Kidney epithelial cell (primary cell): Measurements from ENCODE around the gene HES1. TPM values are rescaled to one million over a fixed set of nuclear protein-coding genes. Genes with fewer than 3 reads are reported as not detected.

Experiments used
- DNase-seq: peaks from one replicate; pipeline ENCODE4 v3.0.0-alpha.2; 2010; ENCODE audit warnings: low read depth
- H3K27me3 ChIP-seq: 2 replicates; pipeline ENCODE4 v1.6.0; 2011; ENCODE audit warnings: low read length; ENCODE audit not compliant: control insufficient read depth, insufficient read depth
- H3K36me3 ChIP-seq: 2 replicates; pipeline ENCODE4 v1.5.1; 2011; ENCODE audit warnings: low read length; ENCODE audit not compliant: control insufficient read depth, insufficient read depth
- H3K4me3 ChIP-seq: 2 replicates; pipeline ENCODE4 v1.5.1; 2011; ENCODE audit warnings: low read depth, mild to moderate bottlenecking, control low read depth, low read length
- total RNA-seq: library from RNA; depleted of rRNA; stranded (reverse); fragments of >200 nt; gene quantifications from 2 replicates; pipeline ENCODE4 v1.2.3, GENCODE V29; 2015
- TF ChIP-seq, protein P1 (sequence below): IDR thresholded peaks from 2 replicates; pipeline ENCODE4 v1.5.1; 2011; ENCODE audit warnings: mild to moderate bottlenecking, moderate library complexity, low read length, control low read depth, inconsistent platforms; ENCODE audit not compliant: insufficient read depth, poor library complexity, severe bottlenecking

Gene HES1
- total RNA-seq, 1 donor from 2014 or later: 50.7 TPM

DNA sequence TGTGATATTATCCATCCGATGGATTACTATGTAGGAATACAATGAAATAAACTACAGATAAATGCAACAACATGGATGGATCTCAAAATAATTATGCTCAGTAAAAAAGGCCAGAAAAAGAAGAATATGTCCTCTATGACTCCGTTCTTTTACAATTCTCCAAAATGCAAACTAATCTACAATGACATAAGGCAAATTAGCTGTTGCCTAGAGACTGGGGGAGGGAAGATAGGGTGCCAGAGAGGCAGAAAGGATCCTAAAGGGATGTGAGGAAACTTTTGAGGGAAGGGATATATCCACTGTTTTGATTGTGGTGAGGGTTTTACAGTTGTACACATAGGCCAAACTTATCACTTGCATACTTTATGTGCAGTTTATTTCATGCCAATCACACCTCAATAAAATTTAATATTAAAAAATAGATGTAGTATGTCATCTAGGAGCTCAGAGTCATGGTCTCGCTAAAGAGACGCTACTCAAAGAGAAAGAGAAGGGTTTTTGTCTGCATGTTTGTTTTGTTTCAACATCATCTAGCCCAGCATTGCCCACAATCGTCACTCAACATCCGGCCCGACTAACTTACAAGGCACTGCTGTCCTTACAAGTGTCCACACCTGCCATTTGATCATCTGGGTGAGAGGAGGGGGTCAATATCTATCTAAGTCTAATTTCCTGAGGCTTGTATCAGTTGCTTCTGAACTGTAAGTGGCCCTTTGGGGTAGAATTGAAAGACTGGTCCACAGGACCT lies 29.5 kb downstream of the HES1 start:
- Histone ChIP-seq H3K36me3 (no peaks in the 10 kb centered on the region), H3K4me3 (no peak overlapping the region), H3K27me3 (peaks cover 14% of the 10 kb centered on the region)
- no peak for DNase-seq
- TF ChIP-seq, protein P1, sequence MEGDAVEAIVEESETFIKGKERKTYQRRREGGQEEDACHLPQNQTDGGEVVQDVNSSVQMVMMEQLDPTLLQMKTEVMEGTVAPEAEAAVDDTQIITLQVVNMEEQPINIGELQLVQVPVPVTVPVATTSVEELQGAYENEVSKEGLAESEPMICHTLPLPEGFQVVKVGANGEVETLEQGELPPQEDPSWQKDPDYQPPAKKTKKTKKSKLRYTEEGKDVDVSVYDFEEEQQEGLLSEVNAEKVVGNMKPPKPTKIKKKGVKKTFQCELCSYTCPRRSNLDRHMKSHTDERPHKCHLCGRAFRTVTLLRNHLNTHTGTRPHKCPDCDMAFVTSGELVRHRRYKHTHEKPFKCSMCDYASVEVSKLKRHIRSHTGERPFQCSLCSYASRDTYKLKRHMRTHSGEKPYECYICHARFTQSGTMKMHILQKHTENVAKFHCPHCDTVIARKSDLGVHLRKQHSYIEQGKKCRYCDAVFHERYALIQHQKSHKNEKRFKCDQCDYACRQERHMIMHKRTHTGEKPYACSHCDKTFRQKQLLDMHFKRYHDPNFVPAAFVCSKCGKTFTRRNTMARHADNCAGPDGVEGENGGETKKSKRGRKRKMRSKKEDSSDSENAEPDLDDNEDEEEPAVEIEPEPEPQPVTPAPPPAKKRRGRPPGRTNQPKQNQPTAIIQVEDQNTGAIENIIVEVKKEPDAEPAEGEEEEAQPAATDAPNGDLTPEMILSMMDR: no peak

DNA sequence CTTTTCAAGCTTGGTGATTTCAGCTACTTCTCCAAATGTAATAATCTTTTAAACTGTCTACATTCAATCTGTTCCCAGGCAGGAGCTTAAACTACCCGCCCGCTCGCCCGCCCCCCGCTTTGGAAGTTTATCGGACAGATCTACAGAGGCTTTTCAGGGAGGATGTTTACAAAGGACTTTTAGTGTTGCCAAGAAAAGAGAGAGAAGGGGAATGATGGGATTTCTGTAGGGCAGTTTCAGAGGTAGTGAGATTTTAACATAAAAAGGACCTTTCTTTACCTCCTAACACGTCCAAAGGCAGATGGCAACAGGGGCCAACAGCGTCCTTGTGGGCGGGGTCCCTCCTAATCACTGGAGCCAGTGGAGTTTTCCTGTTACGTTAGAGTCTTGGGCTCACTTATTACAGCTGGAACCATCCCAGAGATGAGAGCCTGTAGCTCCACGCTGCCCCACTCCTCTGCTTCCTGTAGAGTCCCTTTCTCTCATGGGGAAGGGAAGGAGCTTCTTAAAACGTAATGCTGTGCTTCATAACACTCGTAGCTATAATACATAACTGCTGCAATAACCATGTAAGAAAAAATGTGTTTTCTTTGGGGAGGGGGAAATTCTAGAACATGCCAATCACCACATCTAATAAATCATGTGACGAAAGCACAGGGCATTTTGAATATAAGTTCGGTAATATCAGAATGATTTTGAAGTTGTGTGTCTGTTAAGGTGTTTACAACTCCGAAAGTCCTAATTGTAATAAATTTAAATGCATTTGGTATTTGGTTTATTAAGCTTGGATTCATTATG lies 30.9 kb downstream of the HES1 start:
- Histone ChIP-seq H3K36me3 (no peaks in the 10 kb centered on the region), H3K27me3 (peaks cover 7% of the 10 kb centered on the region), H3K4me3 (no peak overlapping the region)
- no peak for DNase-seq
- TF ChIP-seq, protein P1: no peak

DNA sequence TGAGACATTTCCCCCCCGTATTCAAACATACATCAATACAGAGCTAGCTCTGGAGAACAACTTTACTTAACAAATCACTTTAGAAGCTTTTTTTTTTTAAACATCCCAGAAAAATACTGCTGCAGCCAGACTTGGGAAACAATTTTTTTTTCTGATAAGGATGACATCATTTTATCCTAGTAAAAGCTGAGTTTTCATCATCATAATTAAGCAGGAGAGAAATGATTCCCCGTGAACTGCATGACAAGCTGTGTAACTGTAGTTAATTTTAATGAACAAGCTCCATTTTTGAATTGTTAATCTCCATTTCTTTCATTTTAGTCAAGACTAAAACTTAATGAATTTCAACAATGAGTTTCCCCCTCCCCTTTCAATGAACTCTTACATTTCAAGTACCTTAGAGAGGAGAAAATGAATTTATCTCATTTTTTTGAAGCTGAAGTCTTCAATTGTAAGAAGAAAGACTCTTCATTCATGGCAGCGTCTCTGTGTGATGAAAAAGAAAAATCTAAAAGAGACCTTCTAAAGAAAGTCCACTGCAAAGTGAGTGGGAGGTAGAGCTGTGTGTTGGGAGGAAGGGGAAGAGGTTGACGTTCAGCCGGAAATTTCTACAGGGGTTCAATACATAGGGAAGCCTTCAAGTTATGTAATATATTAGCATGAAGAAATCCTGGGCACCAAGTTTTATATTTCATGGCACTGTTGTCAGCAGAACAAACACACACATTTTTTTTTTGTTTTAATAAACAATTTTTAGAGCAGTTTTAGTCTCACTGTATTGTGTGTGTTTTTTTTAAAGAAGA lies 31.7 kb downstream of the HES1 start:
- Histone ChIP-seq H3K27me3 (peaks cover 3% of the 10 kb centered on the region), H3K4me3 (no peak overlapping the region), H3K36me3 (no peaks in the 10 kb centered on the region)
- TF ChIP-seq, protein P1: no peak
- no peak for DNase-seq

DNA sequence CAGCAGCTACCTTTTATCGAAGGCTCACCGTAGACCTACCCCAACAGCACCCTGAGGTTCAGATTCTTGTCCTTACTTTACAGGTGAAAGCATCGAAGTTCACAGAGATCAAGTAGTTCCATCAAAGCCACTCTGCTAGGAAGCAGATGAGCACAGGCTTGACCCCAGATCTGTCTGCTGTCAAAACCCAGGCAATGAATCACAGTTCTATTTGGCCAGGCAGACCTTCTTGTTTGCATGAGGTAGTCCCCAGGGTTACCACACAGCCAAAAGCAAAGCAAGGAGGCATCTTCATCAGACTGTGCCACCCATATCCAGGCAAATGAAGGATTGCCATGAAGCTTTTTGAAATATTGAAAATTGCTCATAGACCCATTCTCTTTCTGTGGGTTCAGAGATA lies 33.0 kb downstream of the HES1 start:
- TF ChIP-seq, protein P1: no peak
- H3K27me3 ChIP-seq: peaks cover 3% of the 10 kb centered on the region
- no peak overlapping the region for H3K4me3 ChIP-seq
- DNase-seq: no peak
- H3K36me3 ChIP-seq: no peaks in the 10 kb centered on the region

DNA sequence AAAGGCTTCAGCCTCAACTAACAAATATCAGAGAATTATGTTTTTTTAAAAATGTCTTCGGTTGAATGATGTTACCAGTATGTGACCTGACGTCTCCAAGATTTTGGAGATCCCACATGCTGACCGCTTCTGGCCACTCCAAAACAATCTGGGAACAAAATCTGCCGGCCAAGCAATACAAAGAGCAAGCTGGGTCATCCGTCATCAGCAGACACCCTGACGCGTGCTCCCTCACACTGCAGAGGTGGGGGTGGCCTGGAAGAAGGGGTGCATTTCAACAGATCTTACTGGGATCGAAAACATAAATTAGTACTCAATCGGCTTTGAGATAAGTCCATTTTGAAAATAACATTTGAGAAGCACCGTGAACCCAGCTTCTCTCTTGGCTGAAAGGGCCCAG lies 33.6 kb downstream of the HES1 start:
- Histone ChIP-seq H3K36me3 (no peaks in the 10 kb centered on the region), H3K4me3 (no peak overlapping the region), H3K27me3 (peaks cover 3% of the 10 kb centered on the region)
- no peak for DNase-seq
- TF ChIP-seq, protein P1: no peak
